Activated naive CD8-positive, alpha-beta T cell treated with anti-CD3 and anti-CD28 coated beads, Interleukin-2, amount 10 ng/mL, durations not matched to agents 7 days and 5 days (primary cell): ENCODE results near the gene ENOX2. TPM values are rescaled to one million over a fixed set of nuclear protein-coding genes. Genes with fewer than 3 reads are reported as not detected.

Experiments
- ATAC-seq: fragments of 150-1000 bp; cut with Tn5 transposase; one replicate; pipeline ENCODE4 v1.10.0; 2021; ENCODE audit warnings: low read depth, moderate library complexity
- POLR2A ChIA-PET: fragments of 350-600 bp; sonication (Branson Sonifier 250); formaldehyde crosslinking; loops from one replicate; lab custom pipeline; 2021; ENCODE audit warnings: antibody characterized with exemption; lab: Charles Lee
- DNase-seq: peaks from one replicate; pipeline ENCODE4 v3.0.0; 2021
- H3K27ac Mint-ChIP-seq: one replicate; pipeline ENCODE4 v1.8.0; 2022; ENCODE audit warnings: mild to moderate bottlenecking, mixed read lengths
- H3K27me3 Mint-ChIP-seq: one replicate; pipeline ENCODE4 v1.8.0; 2022; ENCODE audit warnings: mild to moderate bottlenecking, moderate library complexity, mixed read lengths
- H3K36me3 Mint-ChIP-seq: one replicate; pipeline ENCODE4 v1.8.0; 2021; ENCODE audit warnings: mild to moderate bottlenecking, mixed read lengths
- H3K4me1 Mint-ChIP-seq: one replicate; pipeline ENCODE4 v1.8.0; 2021; ENCODE audit warnings: mixed read lengths
- H3K4me3 Mint-ChIP-seq: one replicate; pipeline ENCODE4 v1.8.0; 2022; ENCODE audit warnings: mild to moderate bottlenecking, moderate library complexity, mixed read lengths
- H3K9me3 Mint-ChIP-seq: one replicate; pipeline ENCODE4 v1.8.0; 2021; ENCODE audit warnings: mixed read lengths
- total RNA-seq, 2 experiments: library from RNA; stranded (reverse); gene quantifications; one replicate each; pipeline ENCODE4 v1.2.3, GENCODE V29; 2021

The ENOX2 gene
- total RNA-seq, 2 experiments from 2014 or later = 11.4 to 13.1 TPM

DNA sequence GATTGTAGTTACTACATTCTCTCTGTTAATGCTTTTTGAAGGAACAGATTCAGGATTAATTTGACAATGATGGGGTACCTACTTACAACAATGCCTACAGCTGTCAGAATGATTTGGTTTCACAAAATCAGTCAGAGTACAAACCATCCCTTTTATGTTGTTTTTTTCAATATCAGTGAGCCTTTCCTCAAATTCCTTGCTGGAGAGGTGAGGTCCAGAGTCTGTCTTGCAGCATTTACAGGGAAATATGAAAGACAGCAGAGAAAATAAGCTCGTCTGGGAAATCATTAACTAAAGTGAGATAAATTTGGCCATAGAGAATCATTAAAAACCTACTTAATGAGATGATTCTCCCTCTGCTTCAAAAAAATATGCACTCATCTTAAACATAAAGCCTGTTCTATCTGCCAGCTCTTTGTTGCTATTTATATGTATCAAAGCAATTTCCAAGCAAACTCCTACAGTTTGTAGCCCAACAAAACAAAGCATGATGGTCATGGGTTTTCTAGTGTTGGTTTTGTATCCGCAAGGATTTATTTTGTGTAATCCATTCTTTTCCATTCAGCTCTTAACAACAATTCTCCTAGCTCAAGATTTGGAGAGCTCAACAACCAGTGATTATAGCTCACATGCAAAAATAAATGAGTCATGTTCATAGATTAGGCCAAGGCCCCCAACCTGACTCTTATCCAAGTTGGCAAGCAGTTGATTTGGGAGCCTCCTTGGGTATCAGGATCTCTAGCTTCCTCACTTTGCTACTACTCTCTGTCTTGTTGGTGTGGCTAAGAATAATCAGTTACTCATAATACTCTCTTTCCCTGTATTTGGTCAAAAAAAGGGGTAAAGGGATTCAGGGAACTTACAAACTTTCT lies 222.6 kb downstream of the ENOX2 start:
- H3K27ac Mint-ChIP-seq = no peak overlapping the region
- ATAC-seq = no peak
- H3K36me3 Mint-ChIP-seq = peaks cover 8% of the 10 kb centered on the region
- no peaks in the 10 kb centered on the region for H3K27me3 Mint-ChIP-seq
- POLR2A ChIA-PET = no interaction called here
- no peak overlapping the region for H3K4me3 Mint-ChIP-seq
- peaks cover 1% of the 10 kb centered on the region for H3K9me3 Mint-ChIP-seq
- H3K4me1 Mint-ChIP-seq = no peaks in the 10 kb centered on the region
- no peak for DNase-seq

DNA sequence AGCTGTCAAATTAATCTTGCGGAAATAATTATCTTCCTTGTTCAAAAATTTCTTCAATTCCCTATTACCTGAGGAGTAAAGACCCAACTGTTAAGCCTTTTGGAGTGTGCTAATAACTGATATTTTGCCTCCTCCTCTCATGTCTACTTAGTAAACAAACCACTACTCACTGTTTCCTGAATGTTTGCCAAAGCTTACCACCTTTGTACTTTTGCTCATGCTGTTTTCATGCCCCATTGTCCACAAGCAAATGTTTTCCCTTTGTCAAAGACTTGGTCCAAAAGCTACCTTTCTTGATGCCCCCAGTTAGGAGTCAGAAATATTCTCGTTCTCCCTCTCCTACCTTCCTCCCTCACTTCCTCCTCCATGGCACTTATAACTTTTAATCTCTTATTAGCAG lies 226.1 kb downstream of the ENOX2 start:
- H3K4me3 Mint-ChIP-seq = no peak overlapping the region
- no peak for ATAC-seq
- POLR2A ChIA-PET = no interaction called here
- H3K4me1 Mint-ChIP-seq = no peaks in the 10 kb centered on the region
- peaks cover 16% of the 10 kb centered on the region for H3K36me3 Mint-ChIP-seq
- H3K9me3 Mint-ChIP-seq = peaks cover 4% of the 10 kb centered on the region
- no peaks in the 10 kb centered on the region for H3K27me3 Mint-ChIP-seq
- peak overlapping the region; percentile 56 for H3K27ac Mint-ChIP-seq
- no peak for DNase-seq

- ATAC-seq = no peak
Observed at GRCh38 chrX:130672214-130672613, 230.8 kb downstream of the ENOX2 start.

DNA sequence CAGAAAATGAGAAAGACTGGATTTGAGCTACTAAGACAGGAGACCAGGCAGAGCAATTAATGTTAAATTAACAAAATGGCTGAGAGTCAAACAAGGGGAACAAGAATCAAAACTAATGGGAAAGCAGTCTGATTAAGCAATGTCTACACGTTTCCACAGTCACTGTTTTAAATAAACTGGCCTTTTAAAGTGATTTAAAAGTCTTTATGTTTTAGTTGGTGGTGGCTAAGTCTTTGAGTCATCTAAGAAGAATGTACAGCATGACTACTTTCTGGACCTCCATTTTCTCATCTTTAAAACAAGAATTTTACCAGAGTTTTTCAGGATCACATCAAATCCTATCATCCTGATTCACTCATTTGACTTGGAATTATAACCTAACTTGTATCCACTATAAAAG lies 233.8 kb downstream of the ENOX2 start:
- Mint-ChIP-seq H3K9me3 (peaks cover 3% of the 10 kb centered on the region), H3K4me1 (peaks cover 2% of the 10 kb centered on the region), H3K4me3 (no peak overlapping the region), H3K36me3 (peaks cover 18% of the 10 kb centered on the region), H3K27ac (no peak overlapping the region), H3K27me3 (no peaks in the 10 kb centered on the region)
- POLR2A ChIA-PET = no interaction called here
- DNase-seq (no peak), ATAC-seq (no peak)

More at GRCh38 chrX:130672214-130672613, 230.8 kb downstream of the ENOX2 start:
- POLR2A ChIA-PET = no interaction called here
- H3K4me1 Mint-ChIP-seq = peaks cover 2% of the 10 kb centered on the region
- DNase-seq = no peak
- H3K27me3 Mint-ChIP-seq = no peaks in the 10 kb centered on the region
- H3K9me3 Mint-ChIP-seq = peaks cover 4% of the 10 kb centered on the region
- H3K4me3 Mint-ChIP-seq = no peak overlapping the region
- H3K27ac Mint-ChIP-seq = no peak overlapping the region
- peaks cover 23% of the 10 kb centered on the region for H3K36me3 Mint-ChIP-seq

DNA sequence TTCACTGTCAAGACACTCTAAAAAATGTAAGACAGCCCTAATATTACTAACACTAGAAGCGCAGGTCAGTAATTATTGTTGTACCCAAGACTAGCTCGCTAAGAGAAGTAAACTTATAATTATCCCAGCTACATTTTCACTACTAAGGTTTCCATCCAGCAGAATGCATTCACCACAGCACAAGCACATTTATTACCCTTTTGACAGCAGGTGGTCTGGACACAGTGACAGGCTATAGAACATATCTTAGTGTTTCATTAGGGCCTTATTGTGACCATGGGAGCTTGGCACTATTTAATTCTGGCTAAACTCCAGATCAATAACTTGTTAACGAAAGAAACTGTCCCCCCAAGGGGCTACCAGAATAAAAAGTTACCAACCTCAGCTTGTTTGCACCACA lies 237.7 kb downstream of the ENOX2 start:
- Mint-ChIP-seq H3K9me3 (no peaks in the 10 kb centered on the region), H3K36me3 (peaks cover 15% of the 10 kb centered on the region), H3K27me3 (no peaks in the 10 kb centered on the region), H3K27ac (no peak overlapping the region), H3K4me3 (no peak overlapping the region), H3K4me1 (peaks cover 2% of the 10 kb centered on the region)
- POLR2A ChIA-PET = no interaction called here
- ATAC-seq (no peak), DNase-seq (no peak)

GRCh38 chrX:130658310-130658709 lies 244.7 kb downstream of the ENOX2 start:
- no peak overlapping the region for H3K4me3 Mint-ChIP-seq
- H3K27me3 Mint-ChIP-seq = no peaks in the 10 kb centered on the region
- no peak overlapping the region for H3K27ac Mint-ChIP-seq
- H3K36me3 Mint-ChIP-seq = peaks cover 12% of the 10 kb centered on the region
- POLR2A ChIA-PET = no interaction called here
- H3K9me3 Mint-ChIP-seq = no peaks in the 10 kb centered on the region
- ATAC-seq = no peak
- H3K4me1 Mint-ChIP-seq = no peaks in the 10 kb centered on the region
- no peak for DNase-seq

- POLR2A ChIA-PET = no interaction called here
- no peak overlapping the region for H3K4me3 Mint-ChIP-seq
- no peaks in the 10 kb centered on the region for H3K9me3 Mint-ChIP-seq
- H3K36me3 Mint-ChIP-seq = peaks cover 5% of the 10 kb centered on the region
- no peak for DNase-seq
- H3K27ac Mint-ChIP-seq = no peak overlapping the region
- H3K27me3 Mint-ChIP-seq = no peaks in the 10 kb centered on the region
- no peaks in the 10 kb centered on the region for H3K4me1 Mint-ChIP-seq
- no peak for ATAC-seq
Observed at GRCh38 chrX:130654409-130654950, 248.5 kb downstream of the ENOX2 start.

- H3K4me3 Mint-ChIP-seq = no peak overlapping the region
- DNase-seq (no peak), ATAC-seq (no peak)
- no peaks in the 10 kb centered on the region for H3K9me3 Mint-ChIP-seq
- H3K27me3 Mint-ChIP-seq = no peaks in the 10 kb centered on the region
- H3K27ac Mint-ChIP-seq = no peak overlapping the region
- no peaks in the 10 kb centered on the region for H3K4me1 Mint-ChIP-seq
- peaks cover 5% of the 10 kb centered on the region for H3K36me3 Mint-ChIP-seq
- POLR2A ChIA-PET = no interaction called here
Observed at GRCh38 chrX:130652824-130653578, 250.0 kb downstream of the ENOX2 start.

DNA sequence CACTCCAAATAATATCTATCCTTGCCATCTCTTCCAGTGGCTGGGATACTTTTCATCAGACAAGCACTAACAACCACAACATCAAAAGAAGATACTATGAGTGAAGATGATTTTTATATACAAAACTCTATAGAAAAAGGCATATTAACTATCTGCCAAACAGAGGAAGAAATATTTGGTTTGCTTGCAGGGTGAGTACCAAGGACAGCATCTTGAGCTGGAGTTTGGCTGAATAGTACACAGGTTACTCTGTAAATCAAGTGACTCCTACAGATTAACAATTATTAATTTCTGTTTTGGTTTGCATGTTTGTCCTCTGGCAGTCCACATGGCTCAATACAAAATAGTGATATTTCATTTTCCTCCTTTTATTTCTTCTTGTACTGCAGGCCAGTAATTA lies 253.3 kb downstream of the ENOX2 start:
- H3K27me3 Mint-ChIP-seq = no peaks in the 10 kb centered on the region
- peaks cover 1% of the 10 kb centered on the region for H3K36me3 Mint-ChIP-seq
- ATAC-seq (no peak), DNase-seq (no peak)
- H3K9me3 Mint-ChIP-seq = no peaks in the 10 kb centered on the region
- H3K4me1 Mint-ChIP-seq = no peaks in the 10 kb centered on the region
- H3K27ac Mint-ChIP-seq = no peak overlapping the region
- H3K4me3 Mint-ChIP-seq = no peak overlapping the region
- POLR2A ChIA-PET = no interaction called here

GRCh38 chrX:130647468-130647867 lies 255.5 kb downstream of the ENOX2 start:
- Mint-ChIP-seq H3K36me3 (peaks cover 1% of the 10 kb centered on the region), H3K27me3 (no peaks in the 10 kb centered on the region), H3K9me3 (no peaks in the 10 kb centered on the region), H3K27ac (no peak overlapping the region), H3K4me1 (no peaks in the 10 kb centered on the region), H3K4me3 (no peak overlapping the region)
- POLR2A ChIA-PET = no interaction called here
- no peak for DNase-seq
- ATAC-seq = no peak

DNA sequence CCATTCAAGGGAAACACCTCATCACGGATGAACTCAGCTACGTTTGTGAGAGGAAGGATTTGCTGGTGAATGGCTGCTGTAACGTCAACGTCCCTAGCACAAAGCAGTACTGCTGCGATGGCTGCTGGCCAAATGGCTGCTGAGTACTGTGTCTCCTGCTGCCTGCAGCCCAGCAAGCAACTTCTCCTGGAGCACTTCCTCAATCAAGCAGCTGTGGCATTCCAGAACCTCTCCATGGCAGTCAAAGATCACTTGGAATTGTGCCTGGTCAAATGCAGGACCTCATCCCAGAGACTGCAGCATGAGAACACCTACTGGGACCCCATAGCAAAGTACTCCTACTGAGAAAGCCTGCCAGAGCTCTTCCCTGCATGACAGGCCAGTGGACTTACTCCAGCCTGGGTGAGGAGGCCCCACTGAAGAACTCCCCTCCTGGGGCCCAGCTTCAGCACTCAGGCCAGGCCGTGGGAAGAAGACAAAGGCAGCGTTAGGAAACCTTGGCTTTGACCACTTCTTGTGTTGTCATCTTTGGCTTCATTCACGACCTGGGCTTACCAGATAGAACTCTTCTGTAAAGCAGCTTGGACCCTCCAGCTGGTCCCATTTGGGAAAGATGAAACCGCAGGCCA lies 256.9 kb downstream of the ENOX2 start:
- Mint-ChIP-seq H3K9me3 (no peaks in the 10 kb centered on the region), H3K4me1 (no peaks in the 10 kb centered on the region), H3K4me3 (no peak overlapping the region), H3K27ac (no peak overlapping the region), H3K36me3 (peaks cover 3% of the 10 kb centered on the region), H3K27me3 (no peaks in the 10 kb centered on the region)
- ATAC-seq = no peak
- no peak for DNase-seq
- POLR2A ChIA-PET = no interaction called here

DNA sequence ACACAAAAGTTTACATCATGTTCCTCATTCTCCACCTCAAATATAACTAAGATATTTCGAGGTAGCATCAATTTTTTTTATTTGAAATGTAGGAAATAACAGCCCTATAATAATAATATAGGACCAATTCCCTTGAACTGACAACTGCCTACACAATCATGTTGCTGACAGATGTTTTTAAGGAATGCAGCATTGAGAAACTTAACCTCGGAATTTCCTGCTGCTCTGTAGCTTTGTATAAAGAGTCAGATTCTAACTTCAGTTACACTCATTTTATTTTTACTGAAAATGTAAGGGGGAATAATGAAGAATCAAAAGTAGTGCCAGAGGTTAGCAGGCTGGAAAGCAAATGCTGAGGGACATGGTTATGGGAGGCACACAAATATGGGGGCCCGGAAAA lies 265.4 kb downstream of the ENOX2 start:
- H3K9me3 Mint-ChIP-seq = no peaks in the 10 kb centered on the region
- DNase-seq (no peak), ATAC-seq (no peak)
- peaks cover 2% of the 10 kb centered on the region for H3K36me3 Mint-ChIP-seq
- H3K4me3 Mint-ChIP-seq = no peak overlapping the region
- H3K27me3 Mint-ChIP-seq = no peaks in the 10 kb centered on the region
- no peak overlapping the region for H3K27ac Mint-ChIP-seq
- POLR2A ChIA-PET = no interaction called here
- H3K4me1 Mint-ChIP-seq = no peaks in the 10 kb centered on the region

GRCh38 chrX:130636277-130636676 lies 266.7 kb downstream of the ENOX2 start:
- H3K9me3 Mint-ChIP-seq = no peaks in the 10 kb centered on the region
- no peaks in the 10 kb centered on the region for H3K36me3 Mint-ChIP-seq
- POLR2A ChIA-PET = no interaction called here
- H3K4me1 Mint-ChIP-seq = no peaks in the 10 kb centered on the region
- DNase-seq (no peak), ATAC-seq (no peak)
- no peak overlapping the region for H3K4me3 Mint-ChIP-seq
- H3K27ac Mint-ChIP-seq = no peak overlapping the region
- no peaks in the 10 kb centered on the region for H3K27me3 Mint-ChIP-seq
